Mucosa of descending colon (tissue), 3 donors: ENCODE data around the gene FOXK2. TPM values are rescaled to one million over a fixed set of nuclear protein-coding genes. Genes with fewer than 3 reads are reported as not detected.
"Not testable (repeated sequence)": the region's sequence is repeated elsewhere in the genome, so short reads cannot be mapped to it uniquely, and the experiment has no call there.

Experiments used
- ATAC-seq: fragments of 200-7000 bp; cut with Tn5 transposase; one replicate; pipeline ENCODE4 v1.9.1; 2020; ENCODE audit warnings: mild to moderate bottlenecking, moderate library complexity
- DNase-seq, 3 donors: peaks; one replicate each; pipeline ENCODE4 v3.0.0-alpha.2; 2020
- H3K36me3 ChIP-seq: fragments of 200-600 bp; one replicate; pipeline ENCODE4 v1.8.0; 2021; ENCODE audit warnings: low read depth, mild to moderate bottlenecking
- H3K4me1 ChIP-seq: fragments of 200-600 bp; one replicate; pipeline ENCODE4 v1.8.0; 2021; ENCODE audit warnings: low read depth, mild to moderate bottlenecking
- H3K4me3 ChIP-seq: fragments of 200-600 bp; one replicate; pipeline ENCODE4 v1.8.0; 2021; ENCODE audit warnings: mild to moderate bottlenecking
- H3K9me3 ChIP-seq: fragments of 200-600 bp; one replicate; pipeline ENCODE4 v1.8.0; 2021; ENCODE audit warnings: mild to moderate bottlenecking
- intact Hi-C, 2 donors: fragments of 100-400 bp; cut with DNase I in 1 of 2; cut with micrococcal nuclease in 1 of 2; formaldehyde crosslinking; loops; one replicate each; pipeline versions ENCODE4 v1.11.0 to v1.11.1; 2022; cut with DNase I, micrococcal nuclease
- total RNA-seq, 3 donors: library from RNA; stranded (reverse); fragmentation: NEBNext Ultra II Directional in 2 of 3; extraction: Animal tissue kit (Norgen Biotek cat#: 25700) in 2 of 3; gene quantifications; one replicate each; pipeline versions ENCODE4 v1.2.1 to v1.2.4, GENCODE V29; 2021 to 2023
- TF ChIP-seq, protein P1 (sequence below): fragments of 200-600 bp; IDR thresholded peaks from one replicate; pipeline ENCODE4 v1.8.0; 2022; ENCODE audit warnings: antibody characterized with exemption, mild to moderate bottlenecking
- donor health status: DM: no; HTN: no; CAD: no; lungs with moderate emphysema.
- donor health status: DM: no; HTN: no; CAD: no.
- donor health status: DM: no; HTN: yes; CAD: no.

Gene FOXK2
- total RNA-seq, 3 donors from 2014 or later = 39.7 to 62.3 (median 43.5) TPM

DNA sequence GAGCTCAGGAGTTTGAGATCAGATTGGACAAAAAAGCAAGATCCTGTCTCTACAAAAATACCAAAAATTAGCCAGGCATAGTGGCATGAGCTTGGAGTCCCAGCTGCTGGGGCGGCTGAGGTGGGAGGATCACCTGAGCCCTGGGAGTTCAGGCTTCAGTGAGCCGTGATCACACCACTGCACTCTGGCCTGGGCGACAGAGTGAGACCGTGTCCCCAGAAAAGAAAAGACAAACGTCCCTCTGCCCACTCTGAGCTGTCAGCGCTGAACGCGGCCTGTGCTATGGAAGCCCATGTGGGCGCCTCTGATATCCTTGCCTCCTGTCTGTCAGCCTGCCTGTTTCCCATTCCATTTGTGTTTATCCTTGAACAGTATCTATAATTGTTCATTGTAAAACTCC lies 50.7 kb downstream of the FOXK2 start:
- DNase-seq = no peak
- Histone ChIP-seq H3K9me3 (no peaks in the 10 kb centered on the region), H3K36me3 (no peaks in the 10 kb centered on the region), H3K4me1 (peaks cover 30% of the 10 kb centered on the region), H3K4me3 (no peak overlapping the region)
- no peak for ATAC-seq
- TF ChIP-seq, protein P1, sequence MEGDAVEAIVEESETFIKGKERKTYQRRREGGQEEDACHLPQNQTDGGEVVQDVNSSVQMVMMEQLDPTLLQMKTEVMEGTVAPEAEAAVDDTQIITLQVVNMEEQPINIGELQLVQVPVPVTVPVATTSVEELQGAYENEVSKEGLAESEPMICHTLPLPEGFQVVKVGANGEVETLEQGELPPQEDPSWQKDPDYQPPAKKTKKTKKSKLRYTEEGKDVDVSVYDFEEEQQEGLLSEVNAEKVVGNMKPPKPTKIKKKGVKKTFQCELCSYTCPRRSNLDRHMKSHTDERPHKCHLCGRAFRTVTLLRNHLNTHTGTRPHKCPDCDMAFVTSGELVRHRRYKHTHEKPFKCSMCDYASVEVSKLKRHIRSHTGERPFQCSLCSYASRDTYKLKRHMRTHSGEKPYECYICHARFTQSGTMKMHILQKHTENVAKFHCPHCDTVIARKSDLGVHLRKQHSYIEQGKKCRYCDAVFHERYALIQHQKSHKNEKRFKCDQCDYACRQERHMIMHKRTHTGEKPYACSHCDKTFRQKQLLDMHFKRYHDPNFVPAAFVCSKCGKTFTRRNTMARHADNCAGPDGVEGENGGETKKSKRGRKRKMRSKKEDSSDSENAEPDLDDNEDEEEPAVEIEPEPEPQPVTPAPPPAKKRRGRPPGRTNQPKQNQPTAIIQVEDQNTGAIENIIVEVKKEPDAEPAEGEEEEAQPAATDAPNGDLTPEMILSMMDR = no peak
- intact Hi-C loops = no loop called here

DNA sequence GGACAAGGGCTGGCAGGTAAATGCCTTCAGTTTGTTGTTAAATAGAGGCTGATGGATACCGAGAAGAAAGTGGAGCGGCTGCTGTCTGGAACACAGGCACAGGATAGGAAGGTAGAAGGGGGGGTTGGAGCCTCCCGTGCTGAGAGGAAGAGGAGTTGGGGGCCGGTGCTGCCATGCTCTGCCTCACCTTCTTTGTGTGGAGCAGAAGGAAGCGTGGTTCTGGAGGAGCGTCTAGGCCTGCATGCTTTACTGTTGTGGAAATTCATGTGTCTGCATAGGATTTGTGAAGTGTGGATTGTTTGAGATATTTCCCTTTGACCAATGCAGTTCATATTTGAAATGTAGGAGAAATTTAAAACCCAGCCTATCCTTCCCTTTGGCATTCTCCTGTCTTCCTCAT lies 52.3 kb downstream of the FOXK2 start:
- H3K36me3 ChIP-seq = no peaks in the 10 kb centered on the region
- no peaks in the 10 kb centered on the region for H3K9me3 ChIP-seq
- TF ChIP-seq, protein P1 = no peak
- intact Hi-C loops = no loop called here
- peaks cover 22% of the 10 kb centered on the region for H3K4me1 ChIP-seq
- no peak overlapping the region for H3K4me3 ChIP-seq
- ATAC-seq (no peak), DNase-seq (no peak)

DNA sequence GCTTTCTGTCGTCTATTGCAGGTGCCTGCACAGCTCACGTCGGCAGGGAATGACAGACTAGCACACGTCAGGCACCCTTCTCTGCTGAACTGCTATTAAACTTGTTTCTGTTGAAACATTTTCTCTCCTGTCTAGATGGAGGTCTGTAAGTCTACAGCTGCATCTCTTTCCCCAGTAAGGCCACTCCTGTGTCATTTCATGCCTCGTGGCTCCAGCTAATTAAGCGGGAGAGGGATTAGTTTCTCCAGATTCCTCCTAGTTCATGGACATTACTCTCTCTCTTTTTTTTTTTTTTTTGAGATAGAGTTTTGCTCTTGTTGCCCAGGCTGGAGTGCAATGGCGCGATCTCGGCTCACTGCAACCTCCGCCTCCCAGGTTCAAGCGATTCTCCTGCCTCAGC lies 54.5 kb downstream of the FOXK2 start:
- intact Hi-C loops = no loop called here
- no peaks in the 10 kb centered on the region for H3K36me3 ChIP-seq
- TF ChIP-seq, protein P1 = no peak

DNA sequence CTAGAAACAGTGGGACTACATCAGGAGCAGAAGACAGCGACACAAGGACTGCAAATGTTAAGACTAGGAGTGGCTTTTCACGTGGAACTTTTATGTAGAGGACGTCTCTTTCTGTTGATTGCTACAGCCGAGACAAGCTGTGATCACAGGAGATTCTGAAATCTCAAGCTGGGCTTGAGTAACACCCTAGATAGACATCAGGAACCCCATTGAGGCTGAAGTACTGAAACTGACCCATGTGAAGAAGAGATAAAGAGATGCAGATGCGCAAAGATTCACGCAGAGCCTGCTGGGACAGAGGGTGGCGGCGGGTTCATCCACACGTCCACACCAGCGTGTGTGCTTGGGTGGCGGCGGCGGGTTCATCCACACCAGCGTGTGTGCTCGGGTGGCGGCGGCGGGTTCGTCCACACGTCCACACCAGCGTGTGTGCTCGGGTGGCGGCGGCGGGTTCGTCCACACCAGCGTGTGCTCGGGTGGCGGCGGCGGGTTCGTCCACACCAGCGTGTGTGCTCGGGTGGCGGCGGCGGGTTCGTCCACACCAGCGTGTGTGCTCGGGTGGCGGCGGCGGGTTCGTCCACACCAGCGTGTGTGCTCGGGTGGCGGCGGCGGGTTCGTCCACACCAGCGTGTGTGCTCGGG lies 56.2 kb downstream of the FOXK2 start:
- H3K36me3 ChIP-seq, DNase-seq, H3K9me3 ChIP-seq, intact Hi-C loops, H3K4me3 ChIP-seq, ATAC-seq: not testable (repeated sequence)
- peaks cover 12% of the 10 kb centered on the region for H3K4me1 ChIP-seq

More for the DNA sequence above, 54.5 kb downstream of the FOXK2 start:
- ATAC-seq = no peak
- H3K9me3 ChIP-seq = no peaks in the 10 kb centered on the region
- no peak for DNase-seq
- H3K4me1 ChIP-seq = peaks cover 15% of the 10 kb centered on the region
- no peak overlapping the region for H3K4me3 ChIP-seq

DNA sequence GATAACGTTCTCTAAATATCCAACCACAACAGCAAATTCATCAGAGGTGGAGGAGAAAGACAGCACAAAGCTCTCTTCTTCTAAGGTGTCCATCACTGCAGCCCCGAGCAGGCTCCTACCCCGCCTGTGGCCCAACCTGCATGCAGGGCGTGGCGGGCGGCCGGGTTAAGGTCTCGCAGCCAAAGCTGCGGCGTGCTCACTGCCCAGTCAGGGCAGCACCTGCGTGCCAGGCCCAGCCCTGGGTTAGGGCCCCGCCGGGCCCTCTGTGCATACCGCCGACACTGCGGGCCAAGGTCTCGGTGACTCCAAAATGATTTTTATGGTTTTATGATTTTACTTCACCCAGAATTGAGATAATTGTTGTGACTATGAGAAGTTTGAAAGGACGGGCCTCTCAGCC lies 57.8 kb downstream of the FOXK2 start:
- DNase-seq = peak; percentile 64 to 81 (median 77)
- ATAC-seq = peak; percentile 93
- intact Hi-C loops = no loop called here
- Histone ChIP-seq H3K4me1 (peaks cover 12% of the 10 kb centered on the region), H3K9me3 (no peaks in the 10 kb centered on the region), H3K4me3 (no peak overlapping the region), H3K36me3 (no peaks in the 10 kb centered on the region)
- TF ChIP-seq, protein P1 = no peak

DNA sequence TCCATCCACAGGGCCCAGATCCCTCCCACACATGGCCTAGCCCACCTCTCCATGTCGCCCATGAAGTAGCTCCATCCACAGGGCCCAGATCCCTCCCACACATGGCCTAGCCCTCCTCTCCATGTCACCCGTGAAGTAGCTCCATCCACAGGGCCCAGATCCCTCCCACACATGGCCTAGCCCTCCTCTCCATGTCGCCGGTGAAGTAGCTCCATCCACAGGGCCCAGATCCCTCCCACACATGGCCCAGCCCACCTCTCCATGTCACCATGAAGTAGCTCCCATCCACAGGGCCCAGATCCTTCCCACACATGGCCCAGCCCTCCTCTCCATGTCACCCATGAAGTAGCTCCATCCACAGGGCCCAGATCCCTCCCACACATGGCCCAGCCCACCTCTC lies 60.4 kb downstream of the FOXK2 start:
- H3K4me1 ChIP-seq = peaks cover 12% of the 10 kb centered on the region
- ATAC-seq, H3K9me3 ChIP-seq, intact Hi-C loops, DNase-seq, H3K36me3 ChIP-seq, H3K4me3 ChIP-seq: not testable (repeated sequence)

DNA sequence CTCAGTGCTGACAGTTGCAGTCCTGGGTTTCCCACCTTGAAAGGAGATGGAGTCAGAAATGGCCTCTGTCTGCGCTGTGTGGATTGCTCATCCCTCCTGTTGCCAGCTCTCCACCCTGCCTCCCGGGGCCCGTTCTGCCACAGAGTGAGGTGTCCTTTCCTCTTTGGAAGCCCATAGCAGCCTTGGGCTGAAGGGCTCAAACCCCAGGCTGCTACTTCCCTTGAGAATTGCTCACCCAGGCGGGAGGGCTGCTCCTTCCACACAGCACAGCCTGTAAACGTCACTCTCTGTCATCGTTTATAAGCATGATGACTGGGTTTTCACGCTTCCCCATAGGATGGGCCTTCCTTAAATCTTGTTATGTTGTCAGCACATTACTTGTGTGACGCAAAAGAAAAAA lies 62.7 kb downstream of the FOXK2 start:
- no peaks in the 10 kb centered on the region for H3K9me3 ChIP-seq
- DNase-seq = no peak
- TF ChIP-seq, protein P1 = no peak
- no peaks in the 10 kb centered on the region for H3K36me3 ChIP-seq
- intact Hi-C loops = no loop called here
- no peak overlapping the region for H3K4me3 ChIP-seq
- H3K4me1 ChIP-seq = peaks cover 6% of the 10 kb centered on the region
- no peak for ATAC-seq
